ENCODE data around the gene SMU1.
"Not testable (repeated sequence)": the region's sequence is repeated elsewhere in the genome, so short reads cannot be mapped to it uniquely, and the experiment has no call there.

DNA sequence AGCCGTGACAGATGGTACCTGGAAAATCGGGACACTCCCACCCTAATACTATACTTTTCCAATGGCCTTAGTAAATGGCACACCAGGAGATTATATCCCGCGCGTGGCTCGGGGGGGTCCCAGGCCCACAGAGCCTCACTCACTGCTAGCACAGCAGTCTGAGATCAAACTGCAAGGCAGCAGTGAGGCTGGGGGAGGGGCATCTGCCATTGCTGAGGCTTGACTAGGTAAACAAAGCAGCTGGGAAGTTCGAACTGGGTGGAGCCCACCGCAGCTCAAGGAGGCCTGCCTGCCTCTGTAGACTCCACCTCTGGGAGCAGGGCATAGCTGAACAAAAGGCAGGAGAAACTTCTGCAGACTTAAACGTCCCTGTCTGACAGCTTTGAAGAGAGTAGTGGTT, 9.2 kb upstream of the SMU1 start:
- TF ChIP-seq, protein P1, sequence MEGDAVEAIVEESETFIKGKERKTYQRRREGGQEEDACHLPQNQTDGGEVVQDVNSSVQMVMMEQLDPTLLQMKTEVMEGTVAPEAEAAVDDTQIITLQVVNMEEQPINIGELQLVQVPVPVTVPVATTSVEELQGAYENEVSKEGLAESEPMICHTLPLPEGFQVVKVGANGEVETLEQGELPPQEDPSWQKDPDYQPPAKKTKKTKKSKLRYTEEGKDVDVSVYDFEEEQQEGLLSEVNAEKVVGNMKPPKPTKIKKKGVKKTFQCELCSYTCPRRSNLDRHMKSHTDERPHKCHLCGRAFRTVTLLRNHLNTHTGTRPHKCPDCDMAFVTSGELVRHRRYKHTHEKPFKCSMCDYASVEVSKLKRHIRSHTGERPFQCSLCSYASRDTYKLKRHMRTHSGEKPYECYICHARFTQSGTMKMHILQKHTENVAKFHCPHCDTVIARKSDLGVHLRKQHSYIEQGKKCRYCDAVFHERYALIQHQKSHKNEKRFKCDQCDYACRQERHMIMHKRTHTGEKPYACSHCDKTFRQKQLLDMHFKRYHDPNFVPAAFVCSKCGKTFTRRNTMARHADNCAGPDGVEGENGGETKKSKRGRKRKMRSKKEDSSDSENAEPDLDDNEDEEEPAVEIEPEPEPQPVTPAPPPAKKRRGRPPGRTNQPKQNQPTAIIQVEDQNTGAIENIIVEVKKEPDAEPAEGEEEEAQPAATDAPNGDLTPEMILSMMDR (IDR thresholded peaks at IDR 0.05), result not testable (repeated sequence)
- TF ChIP-seq POLR2A (IDR thresholded peaks at IDR 0.05; ENCODE audit: low read depth); EP300 (IDR thresholded peaks at IDR 0.05); POLR2AphosphoS5 (IDR thresholded peaks at IDR 0.05): not testable (repeated sequence)

All from esophagus muscularis mucosa (tissue), 4 donors.